Vagina (tissue), 2 donors: Measurements from ENCODE around the gene ERBB4. TPM values are rescaled to one million over a fixed set of nuclear protein-coding genes. Genes with fewer than 3 reads are reported as not detected.

Experiments used
- DNase-seq, 2 donors: peaks; one replicate each; pipeline ENCODE4 v3.0.0-alpha.2; 2017; ENCODE audit errors: extremely low spot score in 2 of 2
- H3K27ac ChIP-seq: fragments of 200-600 bp; sonication (generic); one replicate; pipeline ENCODE4 v1.5.1; 2019
- H3K27me3 ChIP-seq: fragments of 200-600 bp; sonication (generic); one replicate; pipeline ENCODE4 v1.5.1; 2019
- H3K36me3 ChIP-seq, 2 donors: fragments of 200-600 bp; sonication (generic); one replicate each; pipeline ENCODE4 v1.5.1; 2017 to 2019
- H3K4me1 ChIP-seq: fragments of 200-600 bp; sonication (generic); one replicate; pipeline ENCODE4 v1.5.1; 2019
- H3K4me3 ChIP-seq, 2 donors: fragments of 200-600 bp; sonication (generic); 1 replicate in 1 of 2; 2 replicates in 1 of 2; pipeline ENCODE4 v1.5.1; 2016 to 2019
- H3K9me3 ChIP-seq: fragments of 200-600 bp; sonication (generic); one replicate; pipeline ENCODE4 v1.5.1; 2019
- POLR2A ChIP-seq, 2 donors: fragments of 450-650 bp; IDR thresholded peaks; one replicate each; pipeline ENCODE4 v1.6.1; 2017; ENCODE audit warnings: antibody characterized with exemption in 2 of 2, mild to moderate bottlenecking in 2 of 2, moderate library complexity in 2 of 2
- POLR2AphosphoS5 ChIP-seq, 2 donors: sonication (generic); formaldehyde crosslinking; IDR thresholded peaks; one replicate each; pipeline ENCODE4 v1.9.0; 2017; ENCODE audit warnings: antibody characterized with exemption in 2 of 2, mild to moderate bottlenecking in 2 of 2, low read depth in 1 of 2; ENCODE audit not compliant: insufficient read depth in 1 of 2
- intact Hi-C: fragments of 100-400 bp; cut with DNase I; formaldehyde crosslinking; loops from one replicate; pipeline ENCODE4 v1.15.1; 2023
- total RNA-seq: library from RNA; depleted of rRNA; stranded (reverse); fragments of >200 nt; gene quantifications from one replicate; pipeline ENCODE4 v1.2.3, GENCODE V29; 2016
- TF ChIP-seq, protein P1 (sequence below), 3 experiments: fragments of 450-650 bp in 2 of 3; fragments of 200-600 bp in 1 of 3; sonication (generic) in 1 of 3; IDR thresholded peaks; one replicate each; pipeline ENCODE4 v1.5.1; 2017 to 2019; ENCODE audit warnings: antibody characterized with exemption in 3 of 3, mild to moderate bottlenecking in 2 of 3, moderate library complexity in 2 of 3

The ERBB4 gene
- total RNA-seq, 1 donor from 2014 or later = 0.25 TPM

DNA sequence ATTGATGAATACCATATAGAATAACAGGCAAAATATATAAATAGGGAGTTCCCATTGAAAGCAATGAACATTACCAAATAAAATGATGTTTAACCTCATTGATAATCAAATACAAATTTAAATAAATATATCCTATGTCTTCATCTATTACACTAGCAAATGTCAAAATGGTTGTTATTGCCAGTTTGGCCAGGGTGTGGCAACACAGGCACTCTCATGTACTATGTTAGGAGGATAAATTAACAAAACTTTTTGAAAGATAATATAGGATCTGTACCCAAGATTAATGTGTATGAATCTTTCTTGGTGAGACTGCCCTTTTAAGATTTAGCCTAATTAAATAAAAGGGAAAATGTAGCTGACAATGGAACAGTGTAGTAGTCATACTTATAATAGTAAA, 659.3 kb downstream of the ERBB4 start:
- Histone ChIP-seq H3K4me1 (no peaks in the 10 kb centered on the region), H3K9me3 (no peaks in the 10 kb centered on the region), H3K36me3 (no peaks in the 10 kb centered on the region), H3K4me3 (no peak overlapping the region), H3K27ac (no peak overlapping the region), H3K27me3 (no peaks in the 10 kb centered on the region)
- intact Hi-C loops = no loop called here
- no peak for DNase-seq
- TF ChIP-seq POLR2A (IDR thresholded peaks at IDR 0.05) (no peak), POLR2AphosphoS5 (IDR thresholded peaks at IDR 0.05; ENCODE audit: insufficient read depth in 1 of 2, low read depth in 1 of 2) (no peak)
- TF ChIP-seq, protein P1, sequence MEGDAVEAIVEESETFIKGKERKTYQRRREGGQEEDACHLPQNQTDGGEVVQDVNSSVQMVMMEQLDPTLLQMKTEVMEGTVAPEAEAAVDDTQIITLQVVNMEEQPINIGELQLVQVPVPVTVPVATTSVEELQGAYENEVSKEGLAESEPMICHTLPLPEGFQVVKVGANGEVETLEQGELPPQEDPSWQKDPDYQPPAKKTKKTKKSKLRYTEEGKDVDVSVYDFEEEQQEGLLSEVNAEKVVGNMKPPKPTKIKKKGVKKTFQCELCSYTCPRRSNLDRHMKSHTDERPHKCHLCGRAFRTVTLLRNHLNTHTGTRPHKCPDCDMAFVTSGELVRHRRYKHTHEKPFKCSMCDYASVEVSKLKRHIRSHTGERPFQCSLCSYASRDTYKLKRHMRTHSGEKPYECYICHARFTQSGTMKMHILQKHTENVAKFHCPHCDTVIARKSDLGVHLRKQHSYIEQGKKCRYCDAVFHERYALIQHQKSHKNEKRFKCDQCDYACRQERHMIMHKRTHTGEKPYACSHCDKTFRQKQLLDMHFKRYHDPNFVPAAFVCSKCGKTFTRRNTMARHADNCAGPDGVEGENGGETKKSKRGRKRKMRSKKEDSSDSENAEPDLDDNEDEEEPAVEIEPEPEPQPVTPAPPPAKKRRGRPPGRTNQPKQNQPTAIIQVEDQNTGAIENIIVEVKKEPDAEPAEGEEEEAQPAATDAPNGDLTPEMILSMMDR (IDR thresholded peaks at IDR 0.05) = no peak

DNA sequence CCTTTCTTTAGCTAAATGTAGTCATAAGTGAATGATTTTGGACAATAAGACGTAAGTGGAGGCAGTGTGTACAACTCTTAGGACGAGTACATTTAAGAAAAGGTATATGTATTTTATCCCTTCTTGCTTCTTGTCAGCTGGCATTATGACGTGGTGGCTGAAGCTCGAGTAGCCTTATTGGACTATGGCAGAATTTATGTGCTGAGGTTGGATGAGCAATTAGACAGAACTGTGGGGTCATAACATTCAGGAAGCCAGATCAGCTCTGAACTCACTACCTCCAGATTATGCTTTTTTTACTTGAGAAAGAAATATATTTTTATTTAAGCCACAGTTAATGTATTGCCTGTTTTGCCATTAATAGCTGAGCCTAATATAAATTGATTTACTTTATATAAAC, 661.5 kb downstream of the ERBB4 start:
- intact Hi-C loops = no loop called here
- Histone ChIP-seq H3K27ac (no peak overlapping the region), H3K4me3 (no peak overlapping the region), H3K9me3 (no peaks in the 10 kb centered on the region), H3K27me3 (no peaks in the 10 kb centered on the region), H3K36me3 (no peaks in the 10 kb centered on the region), H3K4me1 (no peaks in the 10 kb centered on the region)
- DNase-seq = no peak
- TF ChIP-seq POLR2AphosphoS5 (IDR thresholded peaks at IDR 0.05; ENCODE audit: insufficient read depth in 1 of 2, low read depth in 1 of 2) (no peak), POLR2A (IDR thresholded peaks at IDR 0.05) (no peak)
- TF ChIP-seq, protein P1 (IDR thresholded peaks at IDR 0.05) = no peak

DNA sequence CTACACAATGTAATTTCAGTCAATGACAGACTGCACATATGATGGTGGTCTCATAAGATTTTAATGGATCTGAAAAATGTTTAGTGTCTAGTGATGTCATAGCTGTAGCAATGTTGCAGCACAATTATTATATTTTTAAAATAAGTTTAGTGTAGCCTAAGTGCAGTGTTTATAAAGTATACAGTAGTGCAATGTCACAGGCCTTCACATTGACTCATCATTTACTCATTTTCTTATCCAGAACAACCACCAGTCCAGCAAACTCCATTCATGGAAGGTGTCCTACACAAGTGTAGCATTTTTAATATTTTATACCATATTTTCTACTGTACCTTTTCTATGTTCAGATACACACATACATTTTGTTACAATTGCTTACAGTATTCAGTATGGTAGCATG, 663.1 kb downstream of the ERBB4 start:
- Histone ChIP-seq H3K36me3 (no peaks in the 10 kb centered on the region), H3K27ac (no peak overlapping the region), H3K27me3 (no peaks in the 10 kb centered on the region), H3K4me3 (no peak overlapping the region), H3K9me3 (no peaks in the 10 kb centered on the region), H3K4me1 (no peaks in the 10 kb centered on the region)
- TF ChIP-seq POLR2A (IDR thresholded peaks at IDR 0.05) = no peak
- TF ChIP-seq, protein P1 (IDR thresholded peaks at IDR 0.05) = no peak
- no peak for TF ChIP-seq POLR2AphosphoS5 (IDR thresholded peaks at IDR 0.05; ENCODE audit: insufficient read depth in 1 of 2, low read depth in 1 of 2)
- intact Hi-C loops = no loop called here
- DNase-seq = no peak

DNA sequence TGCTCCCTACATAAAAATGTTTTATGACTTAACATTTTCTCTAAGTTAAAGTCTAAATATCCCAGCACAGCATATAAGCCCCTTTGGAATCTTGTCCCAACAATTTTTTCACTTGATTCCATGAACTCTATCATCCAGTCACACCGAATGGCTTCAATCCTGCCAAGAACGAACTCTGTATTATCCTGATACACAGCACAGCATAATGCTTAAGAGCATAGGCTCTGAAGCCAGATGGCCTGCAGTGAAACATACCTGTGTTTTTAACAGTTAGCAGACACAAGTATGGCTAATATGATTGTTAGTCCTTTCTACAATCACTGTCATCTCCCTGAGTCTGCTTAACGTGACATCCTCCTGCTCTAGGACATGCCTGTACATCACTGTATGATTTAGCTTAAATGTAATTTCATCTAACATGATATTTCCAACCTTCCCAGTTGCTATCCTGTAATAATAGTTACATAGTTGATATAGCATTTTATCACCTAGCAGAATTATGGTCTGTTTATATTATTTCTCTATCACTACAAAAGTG, 669.5 kb downstream of the ERBB4 start:
- H3K4me3 ChIP-seq = no peak overlapping the region
- intact Hi-C loops = no loop called here
- H3K36me3 ChIP-seq = no peaks in the 10 kb centered on the region
- TF ChIP-seq POLR2AphosphoS5 (IDR thresholded peaks at IDR 0.05; ENCODE audit: insufficient read depth in 1 of 2, low read depth in 1 of 2) = no peak
- TF ChIP-seq, protein P1 (IDR thresholded peaks at IDR 0.05) = no peak
- TF ChIP-seq POLR2A (IDR thresholded peaks at IDR 0.05) = no peak
- no peaks in the 10 kb centered on the region for H3K9me3 ChIP-seq
- H3K27me3 ChIP-seq = no peaks in the 10 kb centered on the region
- H3K27ac ChIP-seq = no peak overlapping the region
- no peak for DNase-seq
- H3K4me1 ChIP-seq = no peaks in the 10 kb centered on the region

DNA sequence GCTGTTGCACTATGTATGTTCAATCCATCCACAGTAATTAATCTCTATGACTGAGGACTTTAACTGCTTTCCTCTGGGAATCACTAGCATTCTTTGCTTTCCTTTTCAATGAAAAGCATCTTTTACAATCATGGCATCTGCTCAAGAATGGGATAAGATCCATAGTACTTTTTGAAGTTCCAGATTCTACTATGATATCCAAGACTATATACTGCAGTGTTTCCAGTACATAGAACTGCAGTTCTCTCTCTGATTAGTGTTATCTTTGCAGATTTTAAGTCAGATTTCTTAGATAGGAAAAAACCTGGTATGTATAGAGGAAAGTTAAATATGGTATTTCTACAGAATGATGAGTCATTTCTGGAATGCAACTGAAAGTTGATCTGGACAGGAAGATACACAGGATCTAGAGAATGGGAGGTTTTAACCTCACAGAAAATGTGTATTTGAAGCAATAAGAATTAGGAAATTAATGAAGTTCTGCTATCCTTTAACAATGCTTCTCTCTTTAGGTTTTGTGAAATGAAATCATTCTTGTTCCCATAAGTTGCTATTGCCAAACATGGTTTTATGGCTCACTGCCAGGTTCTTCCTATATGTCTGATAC, 670.7 kb downstream of the ERBB4 start:
- no peak for DNase-seq
- no peaks in the 10 kb centered on the region for H3K9me3 ChIP-seq
- no peaks in the 10 kb centered on the region for H3K4me1 ChIP-seq
- TF ChIP-seq POLR2AphosphoS5 (IDR thresholded peaks at IDR 0.05; ENCODE audit: insufficient read depth in 1 of 2, low read depth in 1 of 2) = no peak
- no peak for TF ChIP-seq POLR2A (IDR thresholded peaks at IDR 0.05)
- TF ChIP-seq, protein P1 (IDR thresholded peaks at IDR 0.05) = no peak
- no peak overlapping the region for H3K27ac ChIP-seq
- H3K36me3 ChIP-seq = no peaks in the 10 kb centered on the region
- intact Hi-C loops = no loop called here
- no peaks in the 10 kb centered on the region for H3K27me3 ChIP-seq
- H3K4me3 ChIP-seq = no peak overlapping the region
